GM12878 (cell line): ENCODE results near the gene C8B. TPM values are rescaled to one million over a fixed set of nuclear protein-coding genes. Genes with fewer than 3 reads are reported as not detected.

Experiments used
- ATAC-seq: fragments of 200-7000 bp; cut with Tn5 transposase; 3 replicates; pipeline ENCODE4 v1.9.1; 2020; ENCODE audit warnings: mild to moderate bottlenecking, moderate library complexity
- BruUV-seq: library from RNA; stranded (reverse); fragments of 400-500 nt; replicated peaks from 2 replicates; lab custom pipeline; 2021; lab: Mats Ljungman, UMichigan
- CTCF ChIA-PET: fragments of 300-600 bp; sonication (Branson Sonifier 250); formaldehyde crosslinking; extraction: SDS; loops from one replicate; lab custom pipeline; 2021; ENCODE audit warnings: inconsistent platforms; lab: Yijun Ruan, JAX
- POLR2A ChIA-PET: fragments of 350-600 bp; formaldehyde crosslinking; extraction: SDS; loops from one replicate; lab custom pipeline; 2021; ENCODE audit warnings: inconsistent platforms; lab: Charles Lee
- RAD21 ChIA-PET: fragments of 300-600 bp; sonication (Branson Sonifier 250); formaldehyde crosslinking; loops from one replicate; lab custom pipeline; 2023; ENCODE audit warnings: antibody characterized with exemption; ENCODE audit not compliant: unreplicated experiment; lab: Charles Lee
- SMC1A ChIA-PET: fragments of 300-600 bp; sonication (Branson Sonifier 250); formaldehyde crosslinking; loops from one replicate; lab custom pipeline; 2023; ENCODE audit not compliant: unreplicated experiment, uncharacterized antibody; lab: Charles Lee
- DNase-seq: peaks from one replicate; pipeline ENCODE4 v3.0.0-alpha.2; 2011; ENCODE audit warnings: low read depth, low spot score
- FAIRE-seq: peaks from 3 replicates; lab custom pipeline; 2011; peaks lifted over from hg19 to GRCh38; lab: Jason Lieb, UNC
- H2AFZ ChIP-seq: 2 replicates; pipeline ENCODE4 v1.6.0; 2011; ENCODE audit warnings: low read depth, low read length, control low read depth; ENCODE audit not compliant: control insufficient read depth
- H3K27ac ChIP-seq: 2 replicates; pipeline ENCODE4 v1.5.1; 2011; ENCODE audit warnings: control low read depth; ENCODE audit not compliant: control insufficient read depth, insufficient read depth
- H3K27me3 ChIP-seq, 2 experiments: replicated peaks in 1 of 2; 2 replicates each; pipeline versions ENCODE4 v1.6.0 to v1.6.1; 2011; ENCODE audit warnings: low read length in 1 of 2; ENCODE audit not compliant: control insufficient read depth in 2 of 2, insufficient read depth in 2 of 2
- H3K36me3 ChIP-seq, 2 experiments: 2 replicates each; pipeline ENCODE4 v1.5.1; 2011; ENCODE audit warnings: low read length in 1 of 2; ENCODE audit not compliant: control insufficient read depth in 2 of 2, insufficient read depth in 2 of 2
- H3K4me1 ChIP-seq: 2 replicates; pipeline ENCODE4 v1.6.1; 2011; ENCODE audit warnings: mild to moderate bottlenecking, low read length, moderate library complexity, mixed read lengths; ENCODE audit not compliant: control insufficient read depth, insufficient read depth
- H3K4me2 ChIP-seq: 2 replicates; pipeline ENCODE4 v1.6.0; 2011; ENCODE audit warnings: control low read depth; ENCODE audit not compliant: control insufficient read depth, insufficient read depth
- H3K4me3 ChIP-seq: fragments of 200-600 bp; sonication (generic); 2 replicates; pipeline ENCODE4 v1.5.1; 2016
- H3K79me2 ChIP-seq: 2 replicates; pipeline ENCODE4 v1.6.0; 2011; ENCODE audit warnings: low read length; ENCODE audit not compliant: control insufficient read depth, insufficient read depth
- H3K9ac ChIP-seq: 2 replicates; pipeline ENCODE4 v1.8.0; 2011; ENCODE audit warnings: low read length, control low read depth, mixed read lengths; ENCODE audit not compliant: control insufficient read depth, insufficient read depth
- H3K9me3 ChIP-seq: replicated peaks from 3 replicates; pipeline ENCODE4 v1.5.1; 2011; ENCODE audit warnings: mild to moderate bottlenecking, low read length; ENCODE audit not compliant: control insufficient read depth, insufficient read depth
- H4K20me1 ChIP-seq: 2 replicates; pipeline ENCODE4 v1.6.0; 2011; ENCODE audit not compliant: control insufficient read depth, insufficient read depth
- BMI1 ChIP-seq: fragments of 450-650 bp; IDR thresholded peaks from 2 replicates; pipeline ENCODE4 v1.6.1; 2016; ENCODE audit warnings: mild to moderate bottlenecking, moderate library complexity, borderline replicate concordance
- CBX3 ChIP-seq: fragments of 200-600 bp; sonication (generic); IDR thresholded peaks from 2 replicates; pipeline ENCODE4 v1.6.1; 2016; ENCODE audit warnings: low read depth, borderline replicate concordance
- CBX5 ChIP-seq: sonication (generic); IDR thresholded peaks from 2 replicates; pipeline ENCODE4 v1.6.1; 2016; ENCODE audit warnings: low read depth, moderate library complexity, mild to moderate bottlenecking, inconsistent platforms
- CHD1 ChIP-seq: IDR thresholded peaks from 2 replicates; pipeline ENCODE4 v1.6.1; 2012; ENCODE audit warnings: low read depth, low read length, improper control_type of control experiment
- E2F8 ChIP-seq: fragments of 450-650 bp; IDR thresholded peaks from 2 replicates; pipeline ENCODE4 v1.6.1; 2018; ENCODE audit warnings: mild to moderate bottlenecking, low read depth, moderate library complexity; ENCODE audit not compliant: partially characterized antibody
- EGR1 ChIP-seq, 2 experiments: IDR thresholded peaks; 1 replicate in 1 of 2; 2 replicates in 1 of 2; pipeline ENCODE4 v1.6.1; 2011 to 2012; ENCODE audit warnings: low read depth in 2 of 2, low read length in 2 of 2, borderline replicate concordance in 1 of 2, mild to moderate bottlenecking in 1 of 2, moderate library complexity in 1 of 2
- KAT2A ChIP-seq: conservative IDR thresholded peaks from 2 replicates; pipeline ENCODE4 v1.6.1; 2011; ENCODE audit warnings: low read depth, low read length; ENCODE audit not compliant: control insufficient read depth
- KLF5 ChIP-seq: fragments of 450-650 bp; IDR thresholded peaks from 2 replicates; pipeline ENCODE4 v1.6.1; 2014; ENCODE audit warnings: mild to moderate bottlenecking; ENCODE audit not compliant: partially characterized antibody
- MYC ChIP-seq: IDR thresholded peaks from 2 replicates; pipeline ENCODE4 v1.6.1; 2011; ENCODE audit warnings: mild to moderate bottlenecking, low read length, moderate library complexity, inconsistent platforms; ENCODE audit not compliant: insufficient read depth, insufficient replicate concordance, insufficient read length, severe bottlenecking
- RFX5 ChIP-seq: IDR thresholded peaks from 2 replicates; pipeline ENCODE4 v1.6.1; 2011; ENCODE audit warnings: low read depth, low read length, improper control_type of control experiment
- SKIL ChIP-seq: fragments of 450-650 bp; IDR thresholded peaks from 2 replicates; pipeline ENCODE4 v1.6.1; 2017; ENCODE audit warnings: mild to moderate bottlenecking, low read depth, inconsistent platforms; ENCODE audit not compliant: poor library complexity, severe bottlenecking
- SMAD1 ChIP-seq: fragments of 450-650 bp; IDR thresholded peaks from 2 replicates; pipeline ENCODE4 v1.6.1; 2018; ENCODE audit warnings: mild to moderate bottlenecking, low read depth; ENCODE audit not compliant: partially characterized antibody
- TARDBP ChIP-seq: IDR thresholded peaks from 2 replicates; pipeline ENCODE4 v1.6.1; 2016; ENCODE audit warnings: borderline replicate concordance
- ZSCAN29 ChIP-seq: fragments of 450-650 bp; IDR thresholded peaks from 2 replicates; pipeline ENCODE4 v1.6.1; 2017; ENCODE audit warnings: mild to moderate bottlenecking, moderate library complexity
- WGBS: methylation state at CpG from one replicate; pipeline ENCODE4 v1.1.6; 2016; ENCODE audit warnings: low lambda C conversion rate; ENCODE audit not compliant: insufficient replicate concordance, insufficient coverage; ENCODE audit errors: missing lambda C conversion rate; 5-methylcytosine and 5-hydroxymethylcytosine counted together
- in situ Hi-C: fragments of 300-500 bp; cut with MboI; formaldehyde crosslinking; loops from 9 replicates; pipeline ENCODE4 v1.14.3; 2018; ENCODE audit warnings: mixed read lengths
- intact Hi-C: fragments of 100-400 bp; cut with micrococcal nuclease; formaldehyde crosslinking; loops from one replicate; pipeline ENCODE4 v1.14.2; 2022; ENCODE audit not compliant: unreplicated experiment
- polyA plus RNA-seq, 11 experiments: library from polyadenylated mRNA; depleted of rRNA in 4 of 11; unstranded in 6 of 11; stranded (reverse) in 5 of 11; fragments of >200 nt; fragmentation: Nextera tagmentation in 4 of 11; fragmentation: Illumina TruSeq in 1 of 11; extraction: Ambion mirVana in 4 of 11; extraction: Trizol in 1 of 11; gene quantifications; 1 replicate in 1 of 11; 2 replicates in 10 of 11; pipeline versions ENCODE4 v1.2.1 to v1.2.3, GENCODE V29; 2011 to 2016; ENCODE audit warnings: inconsistent platforms in 2 of 11, missing spikeins in 2 of 11, low read depth in 1 of 11
- total RNA-seq, 4 experiments: library from RNA; depleted of rRNA in 3 of 4; stranded (reverse); fragments of >200 nt in 3 of 4; fragmentation: Illumina TruSeq in 1 of 4; extraction: Trizol in 1 of 4; gene quantifications; 2 replicates each; pipeline versions ENCODE4 v1.2.1 to v1.2.3, GENCODE V29; 2013 to 2021

Gene C8B
- total and polyA plus RNA-seq, 10 of the 15 experiments (the other 5 are each of a cell fraction or from before 2014, with no cell fraction given) = not detected

GRCh38 chr1:57015071-57015470, 49.3 kb upstream of the C8B start (continued):
- TF ChIP-seq E2F8 = no peak
- TF ChIP-seq, all 136 proteins: peak for 0

DNA sequence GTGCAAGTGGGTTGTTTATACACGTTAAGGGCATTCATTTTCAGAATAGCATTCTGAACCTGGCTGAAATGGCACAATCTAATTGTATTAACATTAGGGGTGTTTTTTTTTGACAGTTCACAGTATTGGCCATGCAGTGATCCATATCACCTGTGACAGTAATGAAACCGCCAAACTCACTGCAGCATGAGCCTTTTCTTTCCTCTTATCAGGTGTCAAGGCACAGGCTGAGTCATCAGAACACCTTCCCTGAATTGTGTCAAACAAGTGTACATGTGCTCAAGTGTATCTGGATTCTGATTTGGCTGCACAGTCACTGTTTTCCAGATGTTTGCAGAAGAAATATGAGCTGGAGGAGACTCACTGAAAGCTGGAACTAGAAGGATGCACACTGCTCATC, 47.7 kb upstream of the C8B start:
- H3K27me3 ChIP-seq = no peaks in the 10 kb centered on the region; a peak in 1 of 4 replicates
- no peak overlapping the region for H3K4me3 ChIP-seq
- H3K27ac ChIP-seq = no peak overlapping the region
- ATAC-seq (peak; percentile 75), FAIRE-seq (no peak), DNase-seq (no peak)
- TF ChIP-seq BMI1 = no peak
- TF ChIP-seq SKIL = no peak
- no peak for TF ChIP-seq CHD1
- TF ChIP-seq CBX3 = no peak
- no peak for TF ChIP-seq CBX5
- no peak for TF ChIP-seq SMAD1
- TF ChIP-seq KLF5 = no peak
- TF ChIP-seq ZSCAN29 = no peak
- TF ChIP-seq MYC = no peak
- TF ChIP-seq RFX5 = no peak
- TF ChIP-seq TARDBP = no peak
- TF ChIP-seq EGR1 (IDR thresholded peaks at IDR 0.05; ENCODE audit: borderline replicate concordance in 1 of 2, low read depth in 2 of 2, low read length in 2 of 2) = no peak
- TF ChIP-seq KAT2A = no peak
- ChIA-PET POLR2A (no interaction called here), SMC1A (no interaction called here), CTCF (interaction anchor here (1.4 kb wide), 1 partner anchor 45 kb away, joined by 3 read pairs; no protein-coding TSS in a partner anchor), RAD21 (no interaction called here)
- no TSS peak for BruUV-seq
- H3K36me3 ChIP-seq = no peaks in the 10 kb centered on the region
- H4K20me1 ChIP-seq = no peaks in the 10 kb centered on the region
- H2AFZ ChIP-seq = no peak overlapping the region
- H3K9me3 ChIP-seq = no peaks in the 10 kb centered on the region
- no peak overlapping the region for H3K4me2 ChIP-seq
- no peak overlapping the region for H3K9ac ChIP-seq
- no peaks in the 10 kb centered on the region for H3K79me2 ChIP-seq
- no peaks in the 10 kb centered on the region for H3K4me1 ChIP-seq
- intact Hi-C loops (no loop called here), in situ Hi-C loops (no loop called here)
- 0% methylated on average over 2 of the region's 2 CpGs for WGBS
